SK-N-SH (cell line): ENCODE measurements around the gene ABHD1. TPM values are rescaled to one million over a fixed set of nuclear protein-coding genes. Genes with fewer than 3 reads are reported as not detected.

Source experiments
- CTCF ChIA-PET: fragments of 300-600, 350-600 bp; formaldehyde crosslinking; extraction: SDS; loops from one replicate; lab custom pipeline; 2021; lab: Yijun Ruan, JAX
- POLR2A ChIA-PET: fragments of 350-600 bp; sonication (Branson Sonifier 250); formaldehyde crosslinking; extraction: SDS; loops from one replicate; lab custom pipeline; 2020; ENCODE audit warnings: antibody characterized with exemption, inconsistent platforms; lab: Yijun Ruan, JAX
- DNase-seq: peaks from one replicate; pipeline ENCODE4 v3.0.0; 2012
- H2AFZ ChIP-seq: fragments of 200-600 bp; sonication (generic); 2 replicates; pipeline ENCODE4 v1.8.1; 2016; ENCODE audit warnings: antibody characterized with exemption, mild to moderate bottlenecking, low read depth
- H3F3A ChIP-seq: fragments of 200-600 bp; sonication (generic); replicated peaks from 2 replicates; pipeline ENCODE3; 2016; ENCODE audit warnings: antibody characterized with exemption, mild to moderate bottlenecking; ENCODE audit not compliant: insufficient read depth
- H3K27ac ChIP-seq, 2 experiments: fragments of 200-500 bp in 1 of 2; fragments of 200-600 bp in 1 of 2; sonication (Bioruptor generic) in 1 of 2; sonication (generic), shearing (Covaris generic) in 1 of 2; 2 replicates each; pipeline versions ENCODE4 v1.5.1 to v1.6.1; 2014 to 2016; ENCODE audit warnings: low read depth in 2 of 2, inconsistent platforms in 1 of 2, low read length in 1 of 2, mild to moderate bottlenecking in 1 of 2, mixed read lengths in 1 of 2
- H3K27me3 ChIP-seq: fragments of 200-600 bp; sonication (generic), shearing (Covaris generic); 2 replicates; pipeline ENCODE4 v1.6.1; 2016; ENCODE audit warnings: mixed run types; ENCODE audit not compliant: insufficient read depth
- H3K36me3 ChIP-seq, 2 experiments: fragments of 200-500 bp in 1 of 2; fragments of 200-600 bp in 1 of 2; sonication (Bioruptor generic) in 1 of 2; sonication (generic) in 1 of 2; replicated peaks in 1 of 2; 2 replicates each; pipeline versions ENCODE3 to v1.5.1; 2014 to 2016; ENCODE audit warnings: low read length in 1 of 2, mild to moderate bottlenecking in 1 of 2; ENCODE audit not compliant: insufficient read depth in 2 of 2, control insufficient read depth in 1 of 2
- H3K4me1 ChIP-seq, 2 experiments: fragments of 200-500 bp in 1 of 2; fragments of 200-600 bp in 1 of 2; sonication (Bioruptor generic) in 1 of 2; sonication (generic), shearing (Covaris generic) in 1 of 2; 2 replicates each; pipeline versions ENCODE4 v1.5.1 to v1.6.1; 2014 to 2016; ENCODE audit warnings: low read depth in 1 of 2, low read length in 1 of 2, mixed run types in 1 of 2; ENCODE audit not compliant: insufficient read depth in 2 of 2, control insufficient read depth in 1 of 2
- H3K4me2 ChIP-seq: fragments of 200-600 bp; sonication (generic), shearing (Covaris generic); 2 replicates; pipeline ENCODE4 v1.6.1; 2017; ENCODE audit warnings: mixed run types
- H3K4me3 ChIP-seq, 2 experiments: fragments of 200-500 bp in 1 of 2; fragments of 200-600 bp in 1 of 2; sonication (Bioruptor generic) in 1 of 2; sonication (generic), shearing (Covaris generic) in 1 of 2; 2 replicates each; pipeline versions ENCODE4 v1.5.1 to v1.8.1; 2014 to 2016; ENCODE audit warnings: low read depth in 2 of 2, inconsistent platforms in 1 of 2, low read length in 1 of 2, mild to moderate bottlenecking in 1 of 2, mixed read lengths in 1 of 2, moderate library complexity in 1 of 2
- H3K79me2 ChIP-seq: fragments of 200-600 bp; sonication (generic); 2 replicates; pipeline ENCODE4 v1.8.1; 2017; ENCODE audit warnings: mild to moderate bottlenecking; ENCODE audit not compliant: insufficient read depth
- H3K9ac ChIP-seq: fragments of 200-600 bp; sonication (generic); 2 replicates; pipeline ENCODE4 v1.6.1; 2017; ENCODE audit warnings: mixed run types
- H3K9me2 ChIP-seq: fragments of 200-600 bp; sonication (generic); 2 replicates; pipeline ENCODE4 v1.6.1; 2017; ENCODE audit warnings: mixed run types
- H3K9me3 ChIP-seq: fragments of 200-600 bp; sonication (generic); 2 replicates; pipeline ENCODE4 v1.6.1; 2017; ENCODE audit warnings: mixed run types, mild to moderate bottlenecking, moderate library complexity
- H4K20me1 ChIP-seq: fragments of 200-600 bp; sonication (generic); 2 replicates; pipeline ENCODE4 v1.6.1; 2017; ENCODE audit warnings: mild to moderate bottlenecking, mixed run types; ENCODE audit not compliant: insufficient read depth
- CHD2 ChIP-seq: fragments of 150-350 bp; IDR thresholded peaks from 2 replicates; pipeline ENCODE4 v1.6.1; 2018; ENCODE audit warnings: low read length; ENCODE audit not compliant: partially characterized antibody
- EP300 ChIP-seq, 2 experiments: IDR thresholded peaks; 2 replicates each; pipeline versions ENCODE4 v1.4.0 to v1.6.1; 2012; ENCODE audit warnings: borderline replicate concordance in 1 of 2, low read depth in 1 of 2, low read length in 1 of 2
- EZH2phosphoT487 ChIP-seq: fragments of 200-600 bp; sonication (generic); IDR thresholded peaks from 2 replicates; pipeline ENCODE4 v1.6.1; 2017; ENCODE audit warnings: low read depth, mixed run types, mild to moderate bottlenecking, antibody characterized with exemption, moderate library complexity, borderline replicate concordance
- FOSL2 ChIP-seq: IDR thresholded peaks from 2 replicates; pipeline ENCODE4 v1.4.0; 2012; ENCODE audit warnings: low read depth, mild to moderate bottlenecking, moderate library complexity, borderline replicate concordance
- FOXJ3 ChIP-seq: sonication (generic); formaldehyde crosslinking; IDR thresholded peaks from 2 replicates; pipeline ENCODE4 v1.5.1; 2020; ENCODE audit warnings: mild to moderate bottlenecking, missing genetic modification reagents
- FOXM1 ChIP-seq: IDR thresholded peaks from 2 replicates; pipeline ENCODE4 v1.4.0; 2012; ENCODE audit warnings: low read depth, mild to moderate bottlenecking
- GABPA ChIP-seq: IDR thresholded peaks from 2 replicates; pipeline ENCODE4 v1.4.0; 2012; ENCODE audit warnings: low read depth, mild to moderate bottlenecking
- JUND ChIP-seq: IDR thresholded peaks from 2 replicates; pipeline ENCODE4 v1.4.0; 2012
- NFIC ChIP-seq: IDR thresholded peaks from 2 replicates; pipeline ENCODE4 v1.4.0; 2012; ENCODE audit warnings: borderline replicate concordance
- NRF1 ChIP-seq: IDR thresholded peaks from 2 replicates; pipeline ENCODE4 v1.6.1; 2012; ENCODE audit warnings: low read depth, mild to moderate bottlenecking, low read length
- RAD21 ChIP-seq: IDR thresholded peaks from 2 replicates; pipeline ENCODE4 v1.6.1; 2012; ENCODE audit warnings: mild to moderate bottlenecking, low read length
- RCOR1 ChIP-seq: fragments of 150-350 bp; IDR thresholded peaks from 2 replicates; pipeline ENCODE4 v1.6.1; 2017; ENCODE audit warnings: antibody characterized with exemption, low read length
- RFX5 ChIP-seq: IDR thresholded peaks from 2 replicates; pipeline ENCODE4 v1.6.1; 2012; ENCODE audit warnings: mild to moderate bottlenecking, improper control_type of control experiment, low read length
- SIN3A ChIP-seq: IDR thresholded peaks from 2 replicates; pipeline ENCODE4 v1.6.1; 2012; ENCODE audit warnings: low read depth, mild to moderate bottlenecking, low read length, moderate library complexity, borderline replicate concordance
- SMC3 ChIP-seq: IDR thresholded peaks from 2 replicates; pipeline ENCODE4 v1.6.1; 2012; ENCODE audit warnings: low read depth, low read length, improper control_type of control experiment
- TAF1 ChIP-seq: IDR thresholded peaks from 2 replicates; pipeline ENCODE4 v1.6.1; 2012; ENCODE audit warnings: low read depth, mild to moderate bottlenecking, low read length, moderate library complexity, borderline replicate concordance
- TEAD4 ChIP-seq: IDR thresholded peaks from 2 replicates; pipeline ENCODE4 v1.4.0; 2012; ENCODE audit warnings: mild to moderate bottlenecking, borderline replicate concordance; ENCODE audit not compliant: insufficient read depth
- WGBS: methylation state at CpG from one replicate; pipeline ENCODE4 v1.1.6; 2017; ENCODE audit warnings: low lambda C conversion rate; 5-methylcytosine and 5-hydroxymethylcytosine counted together
- polyA plus RNA-seq, 3 experiments: library from polyadenylated mRNA; depleted of rRNA; stranded (reverse); fragments of >200 nt; gene quantifications; 2 replicates each; pipeline ENCODE4 v1.2.3, GENCODE V29; 2012
- TF ChIP-seq, protein P1 (sequence below): IDR thresholded peaks from 2 replicates; pipeline ENCODE4 v1.4.0; 2012; ENCODE audit warnings: low read depth, borderline replicate concordance
- TF ChIP-seq, protein P2 (sequence below): IDR thresholded peaks from 2 replicates; pipeline ENCODE4; 2012
- TF ChIP-seq, protein P3 (sequence below): fragments of 150-350 bp; IDR thresholded peaks from 2 replicates; pipeline ENCODE4 v1.6.1; 2017; ENCODE audit warnings: antibody characterized with exemption, low read length, low read depth, borderline replicate concordance
- TF ChIP-seq, protein P4 (sequence below): IDR thresholded peaks from 2 replicates; pipeline ENCODE4 v1.4.0; 2012; ENCODE audit warnings: low read depth, borderline replicate concordance
- TF ChIP-seq, protein P5 (sequence below): fragments of 150-350 bp; IDR thresholded peaks from 2 replicates; pipeline ENCODE4 v1.6.1; 2016; ENCODE audit warnings: mild to moderate bottlenecking, low read depth, low read length

Gene ABHD1
- polyA plus RNA-seq, 1 of the 3 experiments (the other 2 are of a cell fraction), result 3.3 TPM

DNA sequence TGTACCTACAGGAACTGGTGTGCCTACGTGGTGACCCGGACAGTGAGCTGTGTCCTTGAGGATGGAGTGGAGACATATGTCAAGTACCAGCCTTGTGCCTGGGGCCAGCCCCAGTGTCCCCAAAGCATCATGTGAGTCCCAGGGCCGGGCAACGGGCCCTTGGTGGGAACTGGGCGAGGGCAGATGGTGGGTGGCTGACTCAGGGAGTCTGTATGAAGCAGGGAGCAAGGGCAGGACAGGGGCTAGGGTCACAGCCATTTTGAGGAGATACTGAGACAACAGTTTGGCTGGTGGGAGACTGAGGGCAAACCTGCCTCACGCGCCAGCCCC lies 43.5 kb upstream of the ABHD1 start:
- peaks cover 16% of the 10 kb centered on the region; the same call in 1 of the 2 replicates for H4K20me1 ChIP-seq
- peak overlapping the region; percentile 83; the same call in 1 of the 2 replicates for H3K9ac ChIP-seq
- H3K4me2 ChIP-seq, result peak overlapping the region; percentile 100
- no peak overlapping the region for H2AFZ ChIP-seq
- H3K9me3 ChIP-seq, result no peaks in the 10 kb centered on the region
- TF ChIP-seq, protein P1, sequence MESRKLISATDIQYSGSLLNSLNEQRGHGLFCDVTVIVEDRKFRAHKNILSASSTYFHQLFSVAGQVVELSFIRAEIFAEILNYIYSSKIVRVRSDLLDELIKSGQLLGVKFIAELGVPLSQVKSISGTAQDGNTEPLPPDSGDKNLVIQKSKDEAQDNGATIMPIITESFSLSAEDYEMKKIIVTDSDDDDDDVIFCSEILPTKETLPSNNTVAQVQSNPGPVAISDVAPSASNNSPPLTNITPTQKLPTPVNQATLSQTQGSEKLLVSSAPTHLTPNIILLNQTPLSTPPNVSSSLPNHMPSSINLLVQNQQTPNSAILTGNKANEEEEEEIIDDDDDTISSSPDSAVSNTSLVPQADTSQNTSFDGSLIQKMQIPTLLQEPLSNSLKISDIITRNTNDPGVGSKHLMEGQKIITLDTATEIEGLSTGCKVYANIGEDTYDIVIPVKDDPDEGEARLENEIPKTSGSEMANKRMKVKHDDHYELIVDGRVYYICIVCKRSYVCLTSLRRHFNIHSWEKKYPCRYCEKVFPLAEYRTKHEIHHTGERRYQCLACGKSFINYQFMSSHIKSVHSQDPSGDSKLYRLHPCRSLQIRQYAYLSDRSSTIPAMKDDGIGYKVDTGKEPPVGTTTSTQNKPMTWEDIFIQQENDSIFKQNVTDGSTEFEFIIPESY, result no peak
- TF ChIP-seq FOSL2 (no peak), GABPA (no peak), EZH2phosphoT487 (no peak), EP300 (IDR thresholded peaks at IDR 0.05; ENCODE audit: borderline replicate concordance in 1 of 2, low read depth in 1 of 2, low read length in 1 of 2) (no peak)
- TF ChIP-seq, protein P2, sequence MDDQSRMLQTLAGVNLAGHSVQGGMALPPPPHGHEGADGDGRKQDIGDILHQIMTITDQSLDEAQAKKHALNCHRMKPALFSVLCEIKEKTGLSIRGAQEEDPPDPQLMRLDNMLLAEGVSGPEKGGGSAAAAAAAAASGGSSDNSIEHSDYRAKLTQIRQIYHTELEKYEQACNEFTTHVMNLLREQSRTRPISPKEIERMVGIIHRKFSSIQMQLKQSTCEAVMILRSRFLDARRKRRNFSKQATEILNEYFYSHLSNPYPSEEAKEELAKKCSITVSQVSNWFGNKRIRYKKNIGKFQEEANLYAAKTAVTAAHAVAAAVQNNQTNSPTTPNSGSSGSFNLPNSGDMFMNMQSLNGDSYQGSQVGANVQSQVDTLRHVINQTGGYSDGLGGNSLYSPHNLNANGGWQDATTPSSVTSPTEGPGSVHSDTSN, result no peak
- TF ChIP-seq, all 33 proteins: peak for 0
- Histone ChIP-seq H3K27ac (peak overlapping the region; percentile 79 to 99; a peak in 3 of 4 replicates), H3K9me2 (no peaks in the 10 kb centered on the region), H3F3A (peaks cover 17% of the 10 kb centered on the region), H3K4me1 (peaks cover 25 to 64% of the 10 kb centered on the region in 2 experiments), H3K27me3 (no peaks in the 10 kb centered on the region), H3K4me3 (peak overlapping the region; percentile 79 to 93), H3K36me3 (peaks cover 16 to 37% of the 10 kb centered on the region in 2 experiments), H3K79me2 (peaks cover 32% of the 10 kb centered on the region)
- CTCF ChIA-PET, result interaction anchor here (0.9 to 14.6 kb wide), 8 partner anchors 10 to 231 kb away, joined by 4 to 227 read pairs (median 13); partner anchors contain the start of genes AGBL5 and OST4
- WGBS, result 65% methylated on average over 7 of the region's 7 CpGs
- POLR2A ChIA-PET, result interaction anchor here (0.5 to 6.7 kb wide), 3 partner anchors 7 to 29 kb away, joined by 3 to 63 read pairs (median 42); partner anchors contain the start of genes AGBL5 and OST4
- DNase-seq, result no peak

DNA sequence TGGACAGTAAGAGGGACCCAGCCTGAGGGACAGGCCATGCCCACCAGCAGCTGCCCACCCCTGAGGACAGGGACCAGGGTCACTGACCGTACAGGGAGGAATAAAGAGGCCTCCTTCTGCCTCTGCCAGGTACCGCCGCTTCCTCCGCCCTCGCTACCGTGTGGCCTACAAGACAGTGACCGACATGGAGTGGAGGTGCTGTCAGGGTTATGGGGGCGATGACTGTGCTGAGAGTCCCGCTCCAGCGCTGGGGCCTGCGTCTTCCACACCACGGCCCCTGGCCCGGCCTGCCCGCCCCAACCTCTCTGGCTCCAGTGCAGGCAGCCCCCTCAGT lies 43.0 kb upstream of the ABHD1 start:
- no peak overlapping the region for H2AFZ ChIP-seq
- H3F3A ChIP-seq, result peaks cover 17% of the 10 kb centered on the region
- peaks cover 16 to 38% of the 10 kb centered on the region in 2 experiments for H3K36me3 ChIP-seq
- TF ChIP-seq RAD21, result no peak
- no peak for TF ChIP-seq RCOR1
- TF ChIP-seq, protein P3, sequence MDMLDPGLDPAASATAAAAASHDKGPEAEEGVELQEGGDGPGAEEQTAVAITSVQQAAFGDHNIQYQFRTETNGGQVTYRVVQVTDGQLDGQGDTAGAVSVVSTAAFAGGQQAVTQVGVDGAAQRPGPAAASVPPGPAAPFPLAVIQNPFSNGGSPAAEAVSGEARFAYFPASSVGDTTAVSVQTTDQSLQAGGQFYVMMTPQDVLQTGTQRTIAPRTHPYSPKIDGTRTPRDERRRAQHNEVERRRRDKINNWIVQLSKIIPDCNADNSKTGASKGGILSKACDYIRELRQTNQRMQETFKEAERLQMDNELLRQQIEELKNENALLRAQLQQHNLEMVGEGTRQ, result no peak
- TF ChIP-seq, protein P4, sequence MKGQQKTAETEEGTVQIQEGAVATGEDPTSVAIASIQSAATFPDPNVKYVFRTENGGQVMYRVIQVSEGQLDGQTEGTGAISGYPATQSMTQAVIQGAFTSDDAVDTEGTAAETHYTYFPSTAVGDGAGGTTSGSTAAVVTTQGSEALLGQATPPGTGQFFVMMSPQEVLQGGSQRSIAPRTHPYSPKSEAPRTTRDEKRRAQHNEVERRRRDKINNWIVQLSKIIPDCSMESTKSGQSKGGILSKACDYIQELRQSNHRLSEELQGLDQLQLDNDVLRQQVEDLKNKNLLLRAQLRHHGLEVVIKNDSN, result no peak
- no peak for TF ChIP-seq FOXJ3
- TF ChIP-seq SMC3, result no peak
- no peak for TF ChIP-seq SIN3A
- no peak for TF ChIP-seq CHD2
- no peak for TF ChIP-seq FOXM1
- TF ChIP-seq TAF1, result no peak
- TF ChIP-seq NRF1, result no peak
- TF ChIP-seq, protein P5, sequence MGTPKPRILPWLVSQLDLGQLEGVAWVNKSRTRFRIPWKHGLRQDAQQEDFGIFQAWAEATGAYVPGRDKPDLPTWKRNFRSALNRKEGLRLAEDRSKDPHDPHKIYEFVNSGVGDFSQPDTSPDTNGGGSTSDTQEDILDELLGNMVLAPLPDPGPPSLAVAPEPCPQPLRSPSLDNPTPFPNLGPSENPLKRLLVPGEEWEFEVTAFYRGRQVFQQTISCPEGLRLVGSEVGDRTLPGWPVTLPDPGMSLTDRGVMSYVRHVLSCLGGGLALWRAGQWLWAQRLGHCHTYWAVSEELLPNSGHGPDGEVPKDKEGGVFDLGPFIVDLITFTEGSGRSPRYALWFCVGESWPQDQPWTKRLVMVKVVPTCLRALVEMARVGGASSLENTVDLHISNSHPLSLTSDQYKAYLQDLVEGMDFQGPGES, result no peak
- no peak for TF ChIP-seq RFX5
- TF ChIP-seq EP300 (IDR thresholded peaks at IDR 0.05; ENCODE audit: borderline replicate concordance in 1 of 2, low read depth in 1 of 2, low read length in 1 of 2), result no peak
- no peak for TF ChIP-seq NFIC
- no peak for TF ChIP-seq FOSL2
- no peak for TF ChIP-seq TEAD4
- no peak for TF ChIP-seq JUND
- TF ChIP-seq, all 33 proteins: peak for 0
- Histone ChIP-seq H3K27me3 (no peaks in the 10 kb centered on the region), H4K20me1 (peaks cover 16% of the 10 kb centered on the region; the same call in 1 of the 2 replicates), H3K4me1 (peaks cover 22 to 64% of the 10 kb centered on the region in 2 experiments), H3K9me2 (no peaks in the 10 kb centered on the region), H3K27ac (peak overlapping the region; percentile 79 to 99), H3K9ac (no peak overlapping the region), H3K4me3 (peak overlapping the region; percentile 79 to 93), H3K9me3 (no peaks in the 10 kb centered on the region), H3K79me2 (peaks cover 32% of the 10 kb centered on the region), H3K4me2 (peak overlapping the region; percentile 100)
- DNase-seq, result no peak
- CTCF ChIA-PET, result interaction anchor here (0.9 to 14.6 kb wide), 14 partner anchors 10 to 232 kb away, joined by 3 to 227 read pairs (median 6); partner anchors contain the start of genes AGBL5, MAPRE3 and OST4
- POLR2A ChIA-PET, result interaction anchor here (0.5 to 6.7 kb wide), 4 partner anchors 8 to 30 kb away, joined by 3 to 63 read pairs (median 30); partner anchors contain the start of genes AGBL5 and OST4
- WGBS, result 92% methylated on average over 14 of the region's 14 CpGs
